ENCODE results near the gene ARHGAP30. TPM values are rescaled to one million over a fixed set of nuclear protein-coding genes. Genes with fewer than 3 reads are reported as not detected.

The ARHGAP30 gene
- total and polyA plus RNA-seq, 4 donors, result 10.5 to 66.3 (median 33.8) TPM

DNA sequence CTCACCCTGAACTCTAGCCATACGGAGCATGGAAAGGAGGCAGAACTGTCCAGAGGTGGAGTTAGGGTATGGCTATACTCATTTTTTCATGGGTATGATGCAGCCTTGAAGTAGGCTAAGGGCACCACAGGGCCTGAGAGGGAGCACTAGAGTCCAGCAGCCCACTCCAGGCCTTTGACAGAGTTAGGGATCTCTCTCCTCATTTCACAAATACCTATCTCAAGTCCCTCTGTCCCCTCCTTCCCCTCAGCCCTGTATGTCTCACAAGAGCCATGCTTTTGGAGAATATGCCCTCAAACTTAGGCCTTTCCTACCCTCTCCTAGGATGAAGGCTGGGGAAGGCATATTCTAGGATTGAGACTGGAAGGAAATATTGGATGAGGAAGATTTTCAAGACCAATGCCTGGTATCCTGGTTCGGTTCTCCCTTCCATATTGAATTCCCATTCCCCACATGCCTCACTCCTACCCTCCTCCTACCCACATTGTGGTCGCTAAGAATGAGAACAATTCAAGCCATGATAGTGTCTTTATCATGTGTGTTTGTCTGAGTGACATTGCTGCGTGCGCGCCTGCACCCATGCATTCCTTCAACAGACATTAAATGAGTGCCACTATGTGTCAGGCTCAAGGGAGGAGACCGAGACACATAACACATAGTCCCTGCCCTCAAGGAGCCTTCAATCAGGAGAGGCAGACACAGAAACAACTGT is 22.3 kb upstream of the ARHGAP30 start:
- no peak overlapping the region for H3K4me3 ChIP-seq
- H3K9ac ChIP-seq (ENCODE audit: insufficient read depth in 1 of 2, low read length in 2 of 2), result no peak overlapping the region
- no peaks in the 10 kb centered on the region for H3K36me3 ChIP-seq (ENCODE audit: control insufficient read depth in 4 of 4, insufficient read depth in 4 of 4, low read length in 4 of 4)
- TF ChIP-seq, protein P1, sequence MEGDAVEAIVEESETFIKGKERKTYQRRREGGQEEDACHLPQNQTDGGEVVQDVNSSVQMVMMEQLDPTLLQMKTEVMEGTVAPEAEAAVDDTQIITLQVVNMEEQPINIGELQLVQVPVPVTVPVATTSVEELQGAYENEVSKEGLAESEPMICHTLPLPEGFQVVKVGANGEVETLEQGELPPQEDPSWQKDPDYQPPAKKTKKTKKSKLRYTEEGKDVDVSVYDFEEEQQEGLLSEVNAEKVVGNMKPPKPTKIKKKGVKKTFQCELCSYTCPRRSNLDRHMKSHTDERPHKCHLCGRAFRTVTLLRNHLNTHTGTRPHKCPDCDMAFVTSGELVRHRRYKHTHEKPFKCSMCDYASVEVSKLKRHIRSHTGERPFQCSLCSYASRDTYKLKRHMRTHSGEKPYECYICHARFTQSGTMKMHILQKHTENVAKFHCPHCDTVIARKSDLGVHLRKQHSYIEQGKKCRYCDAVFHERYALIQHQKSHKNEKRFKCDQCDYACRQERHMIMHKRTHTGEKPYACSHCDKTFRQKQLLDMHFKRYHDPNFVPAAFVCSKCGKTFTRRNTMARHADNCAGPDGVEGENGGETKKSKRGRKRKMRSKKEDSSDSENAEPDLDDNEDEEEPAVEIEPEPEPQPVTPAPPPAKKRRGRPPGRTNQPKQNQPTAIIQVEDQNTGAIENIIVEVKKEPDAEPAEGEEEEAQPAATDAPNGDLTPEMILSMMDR (IDR thresholded peaks at IDR 0.05; ENCODE audit: control extremely low read depth, extremely low read depth), result no peak
- no peak overlapping the region for H3K27ac ChIP-seq (ENCODE audit: low read depth in 1 of 2, low read length in 1 of 2)
- H3K9me3 ChIP-seq (ENCODE audit: control insufficient read depth in 4 of 4, insufficient read depth in 3 of 4, low read length in 3 of 4), result no peaks in the 10 kb centered on the region
- DNase-seq, result no peak
- ATAC-seq (ENCODE audit: insufficient read depth, low FRiP score), result no peak
- peaks cover 0 to 11% (median 3%) of the 10 kb centered on the region in 5 donors for H3K4me1 ChIP-seq (ENCODE audit: control insufficient read depth in 5 of 5, insufficient read depth in 5 of 5, low read length in 5 of 5)
- no peaks in the 10 kb centered on the region for H3K27me3 ChIP-seq (ENCODE audit: control insufficient read depth in 3 of 3, insufficient read depth in 3 of 3, low read length in 2 of 3)
- WGBS, 2 donors, result 93 to 94% methylated on average over 7 of the region's 7 CpGs

DNA sequence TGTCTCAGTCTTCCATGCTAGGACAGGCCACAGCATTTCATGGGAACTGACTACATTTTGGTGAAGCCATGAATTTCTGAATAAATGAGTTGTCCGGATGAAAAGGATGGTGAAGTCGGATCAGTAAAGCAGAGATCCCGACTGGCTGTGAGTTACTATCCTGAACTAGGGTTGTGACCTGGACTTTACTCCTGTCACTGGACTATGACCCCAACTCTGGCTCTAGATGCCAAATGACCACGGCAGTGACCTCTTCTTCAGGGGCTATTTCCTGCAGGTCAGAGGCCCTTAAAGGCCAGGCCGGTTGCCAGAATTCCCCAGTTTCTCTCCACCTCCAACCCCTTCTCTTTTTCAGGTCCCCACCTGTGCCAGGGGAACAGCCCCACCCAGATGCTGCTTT is 21.4 kb upstream of the ARHGAP30 start:
- Histone ChIP-seq H3K4me1 (ENCODE audit: control insufficient read depth in 5 of 5, insufficient read depth in 5 of 5, low read length in 5 of 5) (peaks cover 0 to 11% (median 1%) of the 10 kb centered on the region in 5 donors), H3K9ac (ENCODE audit: insufficient read depth in 1 of 2, low read length in 2 of 2) (no peak overlapping the region), H3K4me3 (no peak overlapping the region), H3K27me3 (ENCODE audit: control insufficient read depth in 3 of 3, insufficient read depth in 3 of 3, low read length in 2 of 3) (no peaks in the 10 kb centered on the region), H3K27ac (ENCODE audit: low read depth in 1 of 2, low read length in 1 of 2) (no peak overlapping the region), H3K36me3 (ENCODE audit: control insufficient read depth in 4 of 4, insufficient read depth in 4 of 4, low read length in 4 of 4) (no peaks in the 10 kb centered on the region), H3K9me3 (ENCODE audit: control insufficient read depth in 4 of 4, insufficient read depth in 3 of 4, low read length in 3 of 4) (no peaks in the 10 kb centered on the region)
- TF ChIP-seq, protein P1 (IDR thresholded peaks at IDR 0.05; ENCODE audit: control extremely low read depth, extremely low read depth), result no peak
- DNase-seq (no peak), ATAC-seq (ENCODE audit: insufficient read depth, low FRiP score) (no peak)
- 88 to 94% methylated on average over 5 of the region's 5 CpGs for WGBS, 2 donors

DNA sequence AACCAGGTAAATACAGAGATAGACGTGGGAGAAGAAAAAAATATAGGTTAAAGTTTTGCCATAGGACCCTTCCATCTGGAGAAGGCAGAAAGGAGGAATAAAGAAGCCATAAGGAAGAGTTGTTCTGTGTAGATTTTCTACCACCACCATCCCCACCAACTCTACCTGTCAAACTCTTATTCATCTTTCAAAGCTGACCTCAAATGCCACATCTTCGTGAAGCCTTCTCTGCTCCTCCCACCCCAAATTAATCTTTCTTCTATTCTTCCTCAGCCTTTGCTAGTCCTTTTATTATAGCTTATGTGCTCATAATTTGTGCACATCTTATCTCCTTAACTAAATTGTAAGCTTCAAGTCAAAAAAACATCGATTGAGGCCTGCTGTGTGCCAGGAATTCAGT is 20.9 kb upstream of the ARHGAP30 start:
- H3K9me3 ChIP-seq (ENCODE audit: control insufficient read depth in 4 of 4, insufficient read depth in 3 of 4, low read length in 3 of 4), result no peaks in the 10 kb centered on the region
- no peak overlapping the region for H3K4me3 ChIP-seq
- no peak overlapping the region for H3K27ac ChIP-seq (ENCODE audit: low read depth in 1 of 2, low read length in 1 of 2)
- peaks cover 0 to 11% (median 0%) of the 10 kb centered on the region in 5 donors for H3K4me1 ChIP-seq (ENCODE audit: control insufficient read depth in 5 of 5, insufficient read depth in 5 of 5, low read length in 5 of 5)
- H3K9ac ChIP-seq (ENCODE audit: insufficient read depth in 1 of 2, low read length in 2 of 2), result no peak overlapping the region
- no peaks in the 10 kb centered on the region for H3K27me3 ChIP-seq (ENCODE audit: control insufficient read depth in 3 of 3, insufficient read depth in 3 of 3, low read length in 2 of 3)
- WGBS, 2 donors, result 85 to 87% methylated on average over 3 of the region's 3 CpGs
- TF ChIP-seq, protein P1 (IDR thresholded peaks at IDR 0.05; ENCODE audit: control extremely low read depth, extremely low read depth), result no peak
- no peak for ATAC-seq (ENCODE audit: insufficient read depth, low FRiP score)
- no peak for DNase-seq
- no peaks in the 10 kb centered on the region for H3K36me3 ChIP-seq (ENCODE audit: control insufficient read depth in 4 of 4, insufficient read depth in 4 of 4, low read length in 4 of 4)
